ENCODE measurements around the gene DUSP8.

DUSP8 gene

GRCh38 chr11:1554981-1555712, 16.9 kb downstream of the DUSP8 start:
- DNase-seq (ENCODE audit: low read depth in 2 of 2, low spot score in 1 of 2), result no peak

DNA sequence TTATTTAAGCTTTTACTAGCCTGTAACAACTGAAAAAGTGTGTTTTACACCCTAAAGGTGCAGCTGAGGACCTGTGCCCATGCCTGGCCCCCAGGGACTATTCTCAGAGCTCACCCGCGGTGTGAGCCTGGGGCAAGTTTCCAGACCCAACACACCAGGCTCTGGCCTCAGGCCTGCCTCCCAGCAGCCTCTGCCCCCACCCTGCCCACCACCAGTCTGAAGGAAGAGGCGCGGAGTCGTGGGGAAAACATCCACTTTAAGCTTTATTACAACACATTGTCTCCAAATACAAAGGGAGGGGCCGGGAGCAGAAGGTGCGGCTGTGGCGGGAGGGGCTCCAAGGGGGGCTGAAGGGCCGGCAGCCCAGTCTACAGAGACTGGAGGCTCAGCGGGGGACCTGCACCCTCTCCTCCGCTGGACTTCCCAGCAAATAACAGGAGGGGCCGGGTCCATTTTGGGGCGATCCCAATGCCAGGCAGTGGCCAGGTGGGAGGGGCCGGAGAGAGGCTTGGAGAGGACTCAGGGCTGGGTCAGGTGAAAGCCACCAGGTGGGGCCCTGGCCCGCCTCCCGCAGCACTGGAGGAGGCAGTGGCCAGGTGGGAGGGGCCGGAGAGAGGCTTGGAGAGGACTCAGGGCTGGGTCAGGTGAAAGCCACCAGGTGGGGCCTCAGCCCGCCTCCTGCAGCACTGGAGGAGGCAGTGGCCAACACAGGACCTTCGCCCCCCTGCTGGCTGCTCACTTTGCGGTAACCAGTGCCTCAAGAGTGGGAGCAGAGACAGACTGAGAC, 18.1 kb downstream of the DUSP8 start:
- no peak for DNase-seq (ENCODE audit: low read depth in 2 of 2, low spot score in 1 of 2)

DNA sequence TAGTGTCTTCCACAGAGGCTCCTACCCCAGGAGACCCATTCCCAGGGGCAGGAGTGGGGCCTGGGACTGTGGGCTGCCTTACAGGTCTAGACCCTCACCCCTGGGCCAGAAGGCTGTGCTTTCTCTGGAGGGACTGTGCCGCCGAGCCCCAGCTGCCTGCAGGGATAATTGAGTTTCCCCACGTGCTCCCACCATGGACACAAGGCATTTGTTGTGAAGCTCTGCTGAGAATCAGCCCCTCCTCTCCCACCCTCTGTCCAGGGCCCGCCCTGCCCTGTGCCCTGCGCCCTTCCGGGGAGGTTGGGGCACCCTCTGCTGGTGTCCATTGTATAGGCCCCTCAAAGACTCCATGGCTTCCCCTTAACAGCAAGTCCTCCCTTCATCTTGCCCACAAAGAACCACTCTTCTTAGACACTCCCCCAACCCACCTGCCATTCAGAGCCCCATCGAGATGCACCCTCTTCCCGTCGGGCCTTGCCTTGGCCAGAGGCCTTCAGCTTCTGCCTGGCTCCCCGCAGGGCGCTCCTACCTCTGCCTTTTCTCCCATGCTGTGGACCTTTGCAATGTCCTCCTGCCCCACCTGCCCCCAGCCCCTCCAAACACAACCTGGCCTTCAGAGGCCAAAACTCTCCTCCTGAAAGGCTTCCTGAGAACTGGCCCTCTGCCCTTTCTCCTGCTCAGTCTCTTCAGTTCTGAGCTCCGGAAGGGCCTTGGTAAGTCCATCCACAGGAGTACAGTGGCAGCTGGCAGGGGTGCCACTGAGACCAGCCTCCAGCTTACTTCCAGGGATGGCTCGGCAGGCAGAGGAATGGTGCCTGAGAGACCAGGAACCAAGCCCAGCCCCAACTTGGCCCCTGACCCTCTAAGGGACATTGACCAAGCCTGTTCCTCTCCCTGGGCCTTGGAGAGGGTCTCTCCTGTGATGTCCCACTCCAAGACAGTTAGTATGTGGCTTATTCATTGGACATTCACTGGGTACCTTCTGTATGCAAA, 22.4 kb downstream of the DUSP8 start:
- DNase-seq (ENCODE audit: low read depth in 2 of 2, low spot score in 1 of 2), result no peak

DNA sequence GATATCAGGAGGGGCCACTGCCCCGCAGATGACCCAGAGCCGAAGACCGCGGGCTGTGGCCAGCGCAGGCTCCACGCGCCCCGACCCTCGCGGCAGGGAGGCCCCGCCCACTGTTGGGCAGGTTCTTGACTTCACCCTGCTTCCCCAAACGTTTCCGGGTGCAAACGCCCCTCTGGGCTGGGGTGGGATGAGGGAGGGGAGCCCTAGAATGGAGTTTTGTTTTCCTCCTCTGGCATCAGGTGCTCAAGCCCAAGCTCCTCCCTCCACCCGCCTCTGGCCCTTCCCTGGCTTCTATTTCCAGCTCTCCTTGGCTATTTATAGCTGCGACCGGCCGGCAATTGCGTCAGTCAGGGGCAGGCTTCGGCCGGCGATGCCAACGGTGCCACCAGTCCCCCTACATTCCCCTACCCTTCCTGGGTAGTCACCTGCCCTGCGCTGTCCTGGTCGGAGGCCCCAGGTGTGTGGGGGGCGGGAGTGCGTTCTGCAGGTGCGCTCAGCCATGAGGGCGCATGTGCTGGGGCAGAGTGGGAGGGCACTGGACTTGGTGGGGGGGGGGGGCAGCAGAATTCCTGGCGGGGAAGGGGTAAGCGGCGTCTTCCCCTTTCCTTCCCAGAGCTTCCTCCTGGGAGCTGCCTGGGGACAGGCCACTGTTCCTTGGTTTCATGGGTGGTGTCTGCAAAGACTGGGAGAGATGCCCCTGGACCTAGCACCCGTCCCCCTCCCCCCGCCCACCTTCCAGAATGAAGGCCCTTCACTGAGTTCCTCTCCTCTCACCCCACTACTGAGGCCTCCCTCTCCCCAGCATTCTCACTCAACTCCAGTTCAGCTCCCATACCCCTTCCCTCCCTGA, 23.6 kb downstream of the DUSP8 start:
- no peak for DNase-seq (ENCODE audit: low read depth in 2 of 2, low spot score in 1 of 2)

- no peak for DNase-seq (ENCODE audit: low read depth in 2 of 2, low spot score in 1 of 2)
Measured at GRCh38 chr11:1547467-1548098, 24.5 kb downstream of the DUSP8 start.

GRCh38 chr11:1546536-1547466, 25.3 kb downstream of the DUSP8 start:
- DNase-seq (ENCODE audit: low read depth in 2 of 2, low spot score in 1 of 2), result no peak

DNA sequence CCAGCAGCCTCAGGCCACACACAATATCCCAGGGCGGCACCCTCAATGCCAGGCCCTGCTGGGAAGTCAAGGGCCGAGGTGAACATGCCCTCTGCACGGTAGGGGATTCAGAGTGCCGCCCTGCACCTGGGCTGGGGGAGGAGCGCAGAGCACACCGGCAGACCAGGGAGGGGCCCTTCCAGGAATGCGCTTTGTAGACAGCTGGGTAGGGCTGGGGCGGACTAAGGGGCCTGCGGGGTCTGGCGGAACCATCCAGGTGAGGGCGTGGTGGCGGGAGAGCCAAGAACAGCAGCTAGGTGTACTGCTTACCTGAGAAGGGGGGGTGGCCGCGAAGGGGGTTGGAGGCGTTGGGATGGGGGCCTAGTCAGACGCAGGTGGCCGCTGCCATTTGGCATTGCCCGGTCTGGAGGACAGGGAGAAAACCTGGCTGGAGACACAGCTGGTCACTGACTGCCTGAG, 26.0 kb downstream of the DUSP8 start:
- no peak for DNase-seq (ENCODE audit: low read depth in 2 of 2, low spot score in 1 of 2)

DNA sequence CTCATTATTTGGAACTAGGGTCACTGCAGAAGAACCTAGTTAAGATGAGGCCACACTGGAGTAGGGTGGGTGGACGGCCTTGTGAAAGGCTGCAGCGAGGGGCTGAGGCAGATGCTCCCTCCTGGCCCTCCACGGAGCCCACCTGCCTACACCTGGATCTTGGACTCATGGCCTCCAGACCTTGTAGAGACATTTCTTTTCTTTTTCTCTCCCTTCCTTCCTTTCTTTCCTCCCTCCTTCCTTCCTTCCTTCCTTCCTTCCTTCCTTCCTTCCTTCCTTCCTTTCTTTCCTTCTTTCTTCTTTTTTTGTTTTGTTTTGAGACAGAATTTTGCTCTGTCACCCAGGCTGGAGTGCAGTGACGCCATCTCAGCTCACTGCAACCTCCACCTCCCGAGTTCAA, 26.6 kb downstream of the DUSP8 start:
- no peak for DNase-seq (ENCODE audit: low read depth in 2 of 2, low spot score in 1 of 2)

GRCh38 chr11:1544536-1544935, 27.5 kb downstream of the DUSP8 start:
- DNase-seq (ENCODE audit: low read depth in 2 of 2, low spot score in 1 of 2), result no peak

DNA sequence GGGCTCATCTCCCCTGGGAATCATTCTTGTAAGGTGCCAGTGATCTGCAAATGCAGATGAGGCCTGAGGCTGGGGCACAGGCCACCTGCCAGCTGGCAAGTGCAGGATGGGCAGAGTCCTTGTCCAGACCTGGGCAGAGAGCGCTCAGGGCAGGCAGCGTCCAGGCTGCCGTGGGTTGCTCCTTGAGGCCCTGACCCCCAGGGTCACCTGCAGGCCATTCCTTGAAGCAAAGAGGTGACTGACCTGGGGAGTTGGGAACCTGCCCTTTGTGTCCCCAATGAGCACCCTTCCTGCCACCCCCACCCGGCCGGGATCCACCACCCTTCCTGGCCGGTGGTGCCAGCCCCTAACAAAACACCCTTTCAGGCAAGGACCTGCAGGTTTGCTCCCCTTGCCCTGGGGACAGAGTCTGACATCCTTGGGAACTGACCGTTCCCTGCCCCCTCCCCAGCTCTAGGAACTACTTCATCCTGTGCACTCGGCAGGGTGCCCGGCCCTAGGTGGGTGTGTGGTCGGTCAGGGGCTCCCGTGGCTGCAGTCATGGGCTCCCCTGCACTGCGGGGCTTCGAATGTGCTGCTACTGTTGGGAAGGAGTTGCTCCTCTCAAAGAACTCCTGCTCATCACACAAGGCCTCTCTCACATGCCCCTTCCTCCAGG, 28.3 kb downstream of the DUSP8 start:
- DNase-seq (ENCODE audit: low read depth in 2 of 2, low spot score in 1 of 2), result no peak

GRCh38 chr11:1542267-1542666, 29.8 kb downstream of the DUSP8 start:
- DNase-seq (ENCODE audit: low read depth in 2 of 2, low spot score in 1 of 2), result no peak

- no peak for DNase-seq (ENCODE audit: low read depth in 2 of 2, low spot score in 1 of 2)
Measured at GRCh38 chr11:1541474-1542204, 30.4 kb downstream of the DUSP8 start.

- DNase-seq (ENCODE audit: low read depth in 2 of 2, low spot score in 1 of 2), result no peak
Measured at GRCh38 chr11:1540074-1540473, 32.0 kb downstream of the DUSP8 start.

DNA sequence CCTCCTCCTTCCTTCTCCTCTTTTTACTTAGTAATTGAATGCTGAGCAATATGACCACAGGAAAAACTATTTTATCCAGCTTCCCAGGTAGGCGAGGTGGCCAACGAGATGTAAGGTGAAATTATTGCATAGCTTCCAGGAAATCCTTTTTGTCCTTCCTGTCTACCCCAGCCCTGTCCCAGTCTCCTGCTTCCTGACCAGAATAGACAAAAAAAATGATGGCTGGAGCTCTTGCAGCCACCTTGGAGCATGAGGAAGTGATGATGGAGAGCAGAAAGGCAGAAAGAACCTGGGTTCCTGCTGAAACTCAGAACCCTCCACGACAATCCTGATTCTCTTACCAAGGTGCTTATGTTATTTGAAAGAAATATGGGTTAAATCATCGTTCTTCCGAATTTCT, 33.9 kb downstream of the DUSP8 start:
- DNase-seq (ENCODE audit: low read depth in 2 of 2, low spot score in 1 of 2), result no peak

- no peak for DNase-seq (ENCODE audit: low read depth in 2 of 2, low spot score in 1 of 2)
Measured at GRCh38 chr11:1536065-1536843, 35.8 kb downstream of the DUSP8 start.

GRCh38 chr11:1534682-1535081, 37.4 kb downstream of the DUSP8 start:
- DNase-seq (ENCODE audit: low read depth in 2 of 2, low spot score in 1 of 2), result no peak

DNA sequence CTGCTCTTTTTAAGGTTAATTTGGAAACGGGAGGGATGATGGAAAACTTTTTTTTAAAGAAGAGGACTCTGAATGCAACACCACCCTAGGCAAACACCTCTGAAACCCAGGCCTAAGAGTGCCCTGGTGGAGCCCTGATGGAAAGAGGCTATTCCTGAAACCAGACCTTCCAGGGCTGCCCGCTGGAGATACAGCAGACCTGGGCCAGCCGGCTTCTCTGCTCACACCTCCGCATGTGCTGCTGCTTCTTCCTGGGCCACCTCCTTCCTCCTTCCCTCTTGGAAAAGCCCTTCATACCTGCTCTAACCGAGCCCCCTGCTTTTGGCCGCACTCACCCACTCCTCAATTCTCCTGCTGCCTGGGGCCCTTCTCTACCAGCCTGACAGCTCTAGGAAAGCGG, 37.9 kb downstream of the DUSP8 start:
- DNase-seq (ENCODE audit: low read depth in 2 of 2, low spot score in 1 of 2), result no peak
